Heart right ventricle (tissue), 16 donors: ENCODE data around the gene COLQ. TPM values are rescaled to one million over a fixed set of nuclear protein-coding genes. Genes with fewer than 3 reads are reported as not detected.

ENCODE experiments used
- ATAC-seq, 8 donors: fragments of 200-7000 bp; cut with Tn5 transposase; one replicate each; pipeline ENCODE4 v1.9.1; 2020; ENCODE audit warnings: mild to moderate bottlenecking in 8 of 8, moderate library complexity in 8 of 8, moderate number of reproducible peaks in 1 of 8
- DNase-seq, 2 donors: peaks; one replicate each; pipeline ENCODE4 v3.0.0-alpha.2; 2020
- H3K27ac ChIP-seq, 10 donors: fragments of 200-600 bp; sonication (generic) in 2 of 10; one replicate each; pipeline versions ENCODE4 v1.5.0 to v1.8.0; 2020 to 2022; ENCODE audit warnings: mild to moderate bottlenecking in 3 of 10
- H3K27me3 ChIP-seq, 7 donors: fragments of 200-600 bp; one replicate each; pipeline ENCODE4 v1.8.0; 2021 to 2022; ENCODE audit warnings: mild to moderate bottlenecking in 2 of 7
- H3K36me3 ChIP-seq, 9 donors: fragments of 200-600 bp; sonication (generic) in 1 of 9; one replicate each; pipeline versions ENCODE4 v1.5.0 to v1.8.0; 2020 to 2022; ENCODE audit warnings: mild to moderate bottlenecking in 2 of 9
- H3K4me1 ChIP-seq, 9 donors: fragments of 200-600 bp; sonication (generic) in 1 of 9; one replicate each; pipeline versions ENCODE4 v1.5.0 to v1.8.0; 2020 to 2022; ENCODE audit warnings: mild to moderate bottlenecking in 4 of 9
- H3K4me3 ChIP-seq, 10 donors: fragments of 200-600 bp; sonication (generic) in 2 of 10; one replicate each; pipeline versions ENCODE4 v1.5.0 to v1.8.0; 2020 to 2022; ENCODE audit warnings: mild to moderate bottlenecking in 7 of 10, moderate library complexity in 2 of 10
- H3K9me3 ChIP-seq, 11 donors: fragments of 200-600 bp in 10 of 11; sonication (generic) in 2 of 11; one replicate each; pipeline versions ENCODE4 v1.5.0 to v1.8.0; 2013 to 2022; ENCODE audit warnings: mild to moderate bottlenecking in 2 of 11, control low read depth in 1 of 11, moderate library complexity in 1 of 11
- WGBS, 2 donors: extraction: QIAGEN DNeasy Blood & Tissue Kit; methylation state at CpG; one replicate each; pipeline ENCODE4 v1.1.7; 2013; ENCODE audit warnings: inconsistent platforms in 1 of 2; 5-methylcytosine and 5-hydroxymethylcytosine counted together
- intact Hi-C, 10 donors: fragments of 100-400 bp; cut with DNase I; formaldehyde crosslinking; loops; one replicate each; pipeline versions ENCODE4 v1.11.1 to v1.14.2; 2022
- polyA plus RNA-seq, 2 donors: library from polyadenylated mRNA; stranded (reverse); fragments of 200-250 nt; gene quantifications; one replicate each; pipeline ENCODE4 v1.2.3, GENCODE V29; 2013
- total RNA-seq, 10 donors: library from RNA; stranded (reverse); fragmentation: NEBNext Ultra II Directional in 3 of 10; extraction: Animal tissue kit (Norgen Biotek cat#: 25700) in 3 of 10; gene quantifications; one replicate each; pipeline versions ENCODE4 v1.2.1 to v1.2.4, GENCODE V29; 2021 to 2023
- TF ChIP-seq, protein P1 (sequence below), 9 donors: fragments of 200-600 bp; sonication (generic) in 2 of 9; IDR thresholded peaks; one replicate each; pipeline versions ENCODE4 v1.5.0 to v1.8.0; 2021 to 2022; ENCODE audit warnings: antibody characterized with exemption in 9 of 9, mild to moderate bottlenecking in 5 of 9, moderate library complexity in 1 of 9
- donor health status: Arrhythmogenic right ventricular cardiomyopathy.
- donor health status: ischemic (EF 13 %, LVEDD 7.1; RV severe dilation, severe dysfunction).
- donor health status: healthy with polysubstance abuse.
- donor health status: DM: no; HTN: yes; CAD: no.
- donor health status: DM: no; HTN: no; CAD: no.
- donor health status: ischemic (EF 25% LVEDD 6.9; RV normal size, moderate dysfunction).
- donor health status: ischemic (EF 25% LVEDD 5.7; RV mildly dilated, moderate dysfunction).
- donor health status: healthy.
- donor health status: DM: yes; HTN: yes; CAD: no.
- donor health status: Ischemic cardiomyopathy.
- donor health status: ischemic (EF 35%, LVEDD 5.7; RV mildly dilated, moderate dysfunction).
- donor health status: nonischemic (EF 11% LVEDD 7.7; RV severe dilation, severe dysfunction).
- donor health status: DM: yes; HTN: yes; CAD: no.
- donor health status: PGD.
- donor health status: ischemic (EF 29% LVEDD 5.4; RV normal size, mild dysfunction).
- donor health status: nonischemic (EF 23%, LVEDD 6.1; RV moderate dilation, normal function).

The COLQ gene
- total and polyA plus RNA-seq, 12 donors = 0.85 to 23.3 (median 13.0) TPM

- Histone ChIP-seq H3K27ac (no peak overlapping the region), H3K27me3 (no peaks in the 10 kb centered on the region), H3K9me3 (no peaks in the 10 kb centered on the region), H3K4me3 (no peak overlapping the region), H3K36me3 (peaks cover 0 to 88% (median 59%) of the 10 kb centered on the region in 9 donors), H3K4me1 (peaks cover 3 to 48% (median 29%) of the 10 kb centered on the region in 9 donors)
- peak in 2 of 8 donors; percentile 22 to 55 for ATAC-seq
- intact Hi-C loops = loop anchor here in 3 of 10 donors (5.0 to 10.0 kb wide), 2 partner anchors 121 to 124 kb away; no protein-coding TSS in a partner anchor
- TF ChIP-seq, protein P1, sequence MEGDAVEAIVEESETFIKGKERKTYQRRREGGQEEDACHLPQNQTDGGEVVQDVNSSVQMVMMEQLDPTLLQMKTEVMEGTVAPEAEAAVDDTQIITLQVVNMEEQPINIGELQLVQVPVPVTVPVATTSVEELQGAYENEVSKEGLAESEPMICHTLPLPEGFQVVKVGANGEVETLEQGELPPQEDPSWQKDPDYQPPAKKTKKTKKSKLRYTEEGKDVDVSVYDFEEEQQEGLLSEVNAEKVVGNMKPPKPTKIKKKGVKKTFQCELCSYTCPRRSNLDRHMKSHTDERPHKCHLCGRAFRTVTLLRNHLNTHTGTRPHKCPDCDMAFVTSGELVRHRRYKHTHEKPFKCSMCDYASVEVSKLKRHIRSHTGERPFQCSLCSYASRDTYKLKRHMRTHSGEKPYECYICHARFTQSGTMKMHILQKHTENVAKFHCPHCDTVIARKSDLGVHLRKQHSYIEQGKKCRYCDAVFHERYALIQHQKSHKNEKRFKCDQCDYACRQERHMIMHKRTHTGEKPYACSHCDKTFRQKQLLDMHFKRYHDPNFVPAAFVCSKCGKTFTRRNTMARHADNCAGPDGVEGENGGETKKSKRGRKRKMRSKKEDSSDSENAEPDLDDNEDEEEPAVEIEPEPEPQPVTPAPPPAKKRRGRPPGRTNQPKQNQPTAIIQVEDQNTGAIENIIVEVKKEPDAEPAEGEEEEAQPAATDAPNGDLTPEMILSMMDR (IDR thresholded peaks at IDR 0.05) = no peak
- 97 to 98% methylated on average over 1 of the region's 1 CpG for WGBS, 2 donors
- DNase-seq = no peak
These were observed 88.0 kb downstream of the COLQ start for GRCh38 chr3:15433531-15433930.

- Histone ChIP-seq H3K4me1 (peaks cover 5 to 58% (median 37%) of the 10 kb centered on the region in 9 donors), H3K27me3 (no peaks in the 10 kb centered on the region), H3K36me3 (peaks cover 0 to 66% (median 42%) of the 10 kb centered on the region in 9 donors), H3K4me3 (no peak overlapping the region), H3K9me3 (no peaks in the 10 kb centered on the region), H3K27ac (peak overlapping the region in 1 of 10 donors; percentile 25)
- DNase-seq (no peak), ATAC-seq (peak in 2 of 8 donors; percentile 37 to 45)
- intact Hi-C loops = loop anchor here in 3 of 10 donors (5.0 to 10.0 kb wide), 2 partner anchors 123 to 126 kb away; no protein-coding TSS in a partner anchor
- TF ChIP-seq, protein P1 (IDR thresholded peaks at IDR 0.05) = no peak
- 68 to 70% methylated on average over 3 of the region's 3 CpGs for WGBS, 2 donors
These were observed 90.2 kb downstream of the COLQ start for GRCh38 chr3:15431256-15431837.

- Histone ChIP-seq H3K4me3 (no peak overlapping the region), H3K27me3 (no peaks in the 10 kb centered on the region), H3K27ac (peak overlapping the region in 1 of 10 donors; percentile 25), H3K9me3 (no peaks in the 10 kb centered on the region), H3K4me1 (peaks cover 5 to 65% (median 40%) of the 10 kb centered on the region in 9 donors), H3K36me3 (peaks cover 0 to 59% (median 39%) of the 10 kb centered on the region in 9 donors)
- no peak for ATAC-seq
- TF ChIP-seq, protein P1 (IDR thresholded peaks at IDR 0.05) = no peak
- no peak for DNase-seq
- 49 to 50% methylated on average over 1 of the region's 1 CpG for WGBS, 2 donors
- intact Hi-C loops = loop anchor here in 3 of 10 donors (5.0 to 10.0 kb wide), 2 partner anchors 124 to 127 kb away; no protein-coding TSS in a partner anchor
These were observed 90.9 kb downstream of the COLQ start for GRCh38 chr3:15430624-15431023.

- Histone ChIP-seq H3K4me1 (peaks cover 5 to 72% (median 44%) of the 10 kb centered on the region in 9 donors), H3K27ac (no peak overlapping the region), H3K27me3 (no peaks in the 10 kb centered on the region), H3K36me3 (peaks cover 0 to 58% (median 31%) of the 10 kb centered on the region in 9 donors), H3K4me3 (peak overlapping the region in 6 of 10 donors; percentile 75 to 100 (median 90)), H3K9me3 (no peaks in the 10 kb centered on the region)
- ATAC-seq (no peak), DNase-seq (no peak)
- TF ChIP-seq, protein P1 (IDR thresholded peaks at IDR 0.05) = no peak
- intact Hi-C loops = loop anchor here in 6 of 10 donors (5.0 kb wide), 3 partner anchors 113 to 133 kb away; no protein-coding TSS in a partner anchor
- 89 to 95% methylated on average over 6 of the region's 6 CpGs for WGBS, 2 donors
These were observed 92.4 kb downstream of the COLQ start for GRCh38 chr3:15429080-15429479.
